Esophagus (tissue), 2 donors: ENCODE data around the gene COL15A1. TPM values are rescaled to one million over a fixed set of nuclear protein-coding genes. Genes with fewer than 3 reads are reported as not detected.

ENCODE experiments used
- H3K27ac ChIP-seq, 2 donors: one replicate each; pipeline ENCODE4 v1.5.1; 2013; ENCODE audit warnings: low read depth in 2 of 2, mild to moderate bottlenecking in 2 of 2, inconsistent platforms in 1 of 2, low read length in 1 of 2, moderate library complexity in 1 of 2
- H3K27me3 ChIP-seq, 2 donors: one replicate each; pipeline ENCODE4 v1.6.1; 2013; ENCODE audit warnings: low read length in 2 of 2, control low read depth in 1 of 2, mild to moderate bottlenecking in 1 of 2; ENCODE audit not compliant: insufficient read depth in 2 of 2, control insufficient read depth in 1 of 2
- H3K36me3 ChIP-seq, 2 donors: one replicate each; pipeline ENCODE4 v1.6.1; 2013; ENCODE audit warnings: low read length in 1 of 2; ENCODE audit not compliant: control insufficient read depth in 2 of 2, insufficient read depth in 2 of 2
- H3K4me1 ChIP-seq, 2 donors: one replicate each; pipeline ENCODE4 v1.6.1; 2013; ENCODE audit warnings: low read length in 1 of 2; ENCODE audit not compliant: control insufficient read depth in 2 of 2, insufficient read depth in 2 of 2
- H3K4me3 ChIP-seq, 2 donors: one replicate each; pipeline ENCODE4 v1.5.1; 2013; ENCODE audit warnings: low read length in 2 of 2, mild to moderate bottlenecking in 2 of 2, low read depth in 1 of 2, moderate library complexity in 1 of 2
- H3K9me3 ChIP-seq, 2 donors: one replicate each; pipeline ENCODE4 v1.6.1; 2013; ENCODE audit warnings: mild to moderate bottlenecking in 2 of 2, low read depth in 1 of 2, low read length in 1 of 2, moderate library complexity in 1 of 2; ENCODE audit not compliant: control insufficient read depth in 2 of 2, insufficient read depth in 1 of 2
- WGBS, 2 donors: extraction: QIAGEN DNeasy Blood & Tissue Kit; methylation state at CpG; one replicate each; pipeline ENCODE4 v1.1.7; 2013; 5-methylcytosine and 5-hydroxymethylcytosine counted together
- polyA plus RNA-seq, 2 donors: library from polyadenylated mRNA; stranded (reverse); fragments of 200-250 nt; gene quantifications; one replicate each; pipeline ENCODE4 v1.2.3, GENCODE V29; 2013
- donor health status: healthy with polysubstance abuse.
- donor health status: Bipolar disorder and iron deficiency.

COL15A1 gene
- polyA plus RNA-seq, 2 donors = 5.2 to 7.3 TPM

DNA sequence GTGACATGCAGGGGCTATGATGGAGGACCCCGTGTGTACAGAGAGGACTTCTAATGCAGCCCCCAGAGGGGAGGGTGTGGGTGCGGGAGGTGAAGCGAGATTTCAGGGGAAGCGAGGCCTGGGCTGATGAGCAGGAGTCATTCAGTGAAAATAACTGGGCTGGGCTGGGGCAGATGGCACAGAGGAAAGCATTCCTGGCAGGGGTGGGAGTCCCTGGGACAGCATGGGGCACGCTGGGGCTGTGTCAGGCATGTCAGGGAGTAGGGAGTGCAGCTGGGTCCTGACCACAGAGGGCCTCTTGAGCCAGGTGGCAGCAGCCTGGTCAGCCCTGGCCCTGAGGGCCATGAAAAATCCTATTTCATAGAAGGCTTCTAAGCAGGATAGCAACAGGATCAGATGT is 36.6 kb downstream of the COL15A1 start:
- Histone ChIP-seq H3K36me3 (no peaks in the 10 kb centered on the region), H3K4me3 (no peak overlapping the region), H3K27me3 (no peaks in the 10 kb centered on the region), H3K9me3 (no peaks in the 10 kb centered on the region), H3K4me1 (peaks cover 2 to 3% of the 10 kb centered on the region in 2 donors), H3K27ac (no peak overlapping the region)
- WGBS, 2 donors = 68 to 86% methylated on average over 5 of the region's 5 CpGs

GRCh38 chr9:98983295-98984268 is 39.9 kb downstream of the COL15A1 start:
- H3K27ac ChIP-seq = no peak overlapping the region
- no peaks in the 10 kb centered on the region for H3K9me3 ChIP-seq
- 78 to 82% methylated on average over 15 of the region's 15 CpGs for WGBS, 2 donors
- H3K4me3 ChIP-seq = no peak overlapping the region
- no peaks in the 10 kb centered on the region for H3K36me3 ChIP-seq
- peaks cover 0 to 2% of the 10 kb centered on the region in 2 donors for H3K4me1 ChIP-seq
- no peaks in the 10 kb centered on the region for H3K27me3 ChIP-seq

DNA sequence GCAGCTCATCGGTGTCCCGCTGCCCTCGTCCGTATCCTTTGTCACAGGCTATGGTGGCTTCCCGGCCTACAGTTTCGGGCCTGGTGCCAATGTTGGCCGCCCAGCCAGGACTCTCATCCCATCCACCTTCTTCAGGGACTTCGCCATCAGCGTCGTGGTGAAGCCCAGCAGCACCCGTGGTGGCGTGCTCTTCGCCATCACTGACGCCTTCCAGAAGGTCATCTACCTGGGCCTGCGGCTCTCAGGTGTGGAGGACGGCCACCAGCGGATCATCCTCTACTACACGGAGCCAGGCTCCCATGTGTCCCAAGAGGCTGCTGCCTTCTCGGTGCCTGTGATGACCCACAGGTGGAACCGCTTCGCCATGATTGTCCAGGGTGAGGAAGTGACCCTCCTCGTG is 41.9 kb downstream of the COL15A1 start:
- no peak overlapping the region for H3K27ac ChIP-seq
- no peak overlapping the region for H3K4me3 ChIP-seq
- WGBS, 2 donors = 95 to 96% methylated on average over 22 of the region's 22 CpGs

GRCh38 chr9:98986866-98987651 is 43.4 kb downstream of the COL15A1 start:
- 75% methylated on average over 18 of the region's 18 CpGs for WGBS, 2 donors
- H3K4me1 ChIP-seq = peaks cover 0 to 3% of the 10 kb centered on the region in 2 donors
- H3K36me3 ChIP-seq = no peaks in the 10 kb centered on the region
- no peaks in the 10 kb centered on the region for H3K27me3 ChIP-seq
- peaks cover under 1 to 2% of the 10 kb centered on the region in 2 donors for H3K9me3 ChIP-seq
- peak overlapping the region in 1 of 2 donors; percentile 27 for H3K27ac ChIP-seq
- H3K4me3 ChIP-seq = no peak overlapping the region

More for the DNA sequence above, 41.9 kb downstream of the COL15A1 start:
- Histone ChIP-seq H3K9me3 (no peaks in the 10 kb centered on the region), H3K27me3 (no peaks in the 10 kb centered on the region), H3K36me3 (no peaks in the 10 kb centered on the region), H3K4me1 (peaks cover 0 to 3% of the 10 kb centered on the region in 2 donors)

DNA sequence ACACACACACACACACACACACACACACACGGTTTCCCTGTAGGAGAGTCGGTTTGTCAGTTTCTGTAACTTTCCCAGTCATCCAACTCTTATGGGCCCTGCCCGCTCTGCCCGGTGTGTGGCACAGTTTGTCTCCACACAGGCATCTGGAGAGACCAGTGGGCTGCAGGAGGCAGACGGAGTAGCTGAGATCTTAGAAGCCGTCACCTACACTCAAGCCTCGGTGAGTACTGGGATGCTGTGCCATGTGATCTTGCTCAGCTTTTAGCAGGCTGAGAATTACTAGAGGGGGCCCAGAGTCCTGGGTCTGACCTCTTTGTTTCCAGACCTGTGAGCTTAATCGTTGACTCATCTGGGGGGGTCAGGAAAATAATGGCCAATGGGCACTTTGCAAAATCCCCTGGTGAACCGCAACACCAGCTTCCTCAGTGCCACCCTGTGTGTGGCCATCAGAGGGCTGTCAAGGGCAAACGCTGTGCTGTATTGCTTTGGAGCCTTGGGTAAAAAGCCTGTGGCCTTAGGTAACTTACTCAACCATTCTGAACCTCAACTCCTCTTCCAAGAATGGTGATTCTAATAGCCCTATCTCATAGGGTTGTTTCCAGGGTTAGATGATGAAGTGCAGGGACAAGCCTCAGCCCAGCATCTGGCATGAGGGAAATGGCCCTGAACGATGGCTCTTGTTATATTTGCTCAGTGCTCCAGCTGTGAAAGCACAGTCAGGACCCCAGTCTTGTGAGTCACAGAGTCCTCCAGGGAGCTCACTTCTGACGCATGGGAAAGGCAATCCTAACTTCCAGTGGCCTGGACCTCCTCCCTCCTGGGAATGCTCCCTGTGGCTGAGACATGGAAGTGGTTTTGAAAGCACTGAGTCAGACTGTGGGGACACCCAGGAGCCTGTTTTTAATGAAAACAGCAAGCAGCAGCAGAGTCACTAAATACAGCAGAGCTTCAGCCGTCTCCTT is 45.6 kb downstream of the COL15A1 start:
- Histone ChIP-seq H3K4me3 (no peak overlapping the region), H3K9me3 (peaks cover 2 to 4% of the 10 kb centered on the region in 2 donors), H3K36me3 (no peaks in the 10 kb centered on the region), H3K27ac (no peak overlapping the region), H3K27me3 (no peaks in the 10 kb centered on the region), H3K4me1 (peaks cover 0 to 5% of the 10 kb centered on the region in 2 donors)
- WGBS, 2 donors = 77 to 79% methylated on average over 12 to 13 of the region's 13 CpGs

- no peak overlapping the region for H3K4me3 ChIP-seq
- peak overlapping the region in 1 of 2 donors; percentile 2 for H3K27ac ChIP-seq
- no peaks in the 10 kb centered on the region for H3K27me3 ChIP-seq
- H3K4me1 ChIP-seq = peaks cover 0 to 7% of the 10 kb centered on the region in 2 donors
- H3K36me3 ChIP-seq = no peaks in the 10 kb centered on the region
- WGBS, 2 donors = 88 to 96% methylated on average over 8 of the region's 8 CpGs
- peaks cover 2 to 4% of the 10 kb centered on the region in 2 donors for H3K9me3 ChIP-seq
Measured at GRCh38 chr9:98990181-98990870, 46.6 kb downstream of the COL15A1 start.

GRCh38 chr9:98992107-98992884 is 48.6 kb downstream of the COL15A1 start:
- Histone ChIP-seq H3K9me3 (peaks cover 2 to 4% of the 10 kb centered on the region in 2 donors), H3K27me3 (no peaks in the 10 kb centered on the region), H3K27ac (no peak overlapping the region), H3K4me1 (peaks cover 0 to 7% of the 10 kb centered on the region in 2 donors), H3K4me3 (no peak overlapping the region), H3K36me3 (no peaks in the 10 kb centered on the region)
- WGBS, 2 donors = 94% methylated on average over 31 to 33 of the region's 33 CpGs

- H3K9me3 ChIP-seq = peaks cover 2 to 4% of the 10 kb centered on the region in 2 donors
- 69 to 78% methylated on average over 6 of the region's 6 CpGs for WGBS, 2 donors
- H3K4me3 ChIP-seq = no peak overlapping the region
- H3K4me1 ChIP-seq = peaks cover 0 to 7% of the 10 kb centered on the region in 2 donors
- H3K27ac ChIP-seq = no peak overlapping the region
- H3K36me3 ChIP-seq = no peaks in the 10 kb centered on the region
- H3K27me3 ChIP-seq = no peaks in the 10 kb centered on the region
Measured at GRCh38 chr9:98992885-98993569, 49.3 kb downstream of the COL15A1 start.
